Activated effector memory CD4-positive, alpha-beta T cell treated with Interleukin-2 at 50 U/mL for 16 hours (primary cell): Measurements from ENCODE around the gene NEGR1.

Source experiments
- DNase-seq: peaks from one replicate; pipeline ENCODE4 v3.0.0-alpha.2; 2020

The NEGR1 gene

DNA sequence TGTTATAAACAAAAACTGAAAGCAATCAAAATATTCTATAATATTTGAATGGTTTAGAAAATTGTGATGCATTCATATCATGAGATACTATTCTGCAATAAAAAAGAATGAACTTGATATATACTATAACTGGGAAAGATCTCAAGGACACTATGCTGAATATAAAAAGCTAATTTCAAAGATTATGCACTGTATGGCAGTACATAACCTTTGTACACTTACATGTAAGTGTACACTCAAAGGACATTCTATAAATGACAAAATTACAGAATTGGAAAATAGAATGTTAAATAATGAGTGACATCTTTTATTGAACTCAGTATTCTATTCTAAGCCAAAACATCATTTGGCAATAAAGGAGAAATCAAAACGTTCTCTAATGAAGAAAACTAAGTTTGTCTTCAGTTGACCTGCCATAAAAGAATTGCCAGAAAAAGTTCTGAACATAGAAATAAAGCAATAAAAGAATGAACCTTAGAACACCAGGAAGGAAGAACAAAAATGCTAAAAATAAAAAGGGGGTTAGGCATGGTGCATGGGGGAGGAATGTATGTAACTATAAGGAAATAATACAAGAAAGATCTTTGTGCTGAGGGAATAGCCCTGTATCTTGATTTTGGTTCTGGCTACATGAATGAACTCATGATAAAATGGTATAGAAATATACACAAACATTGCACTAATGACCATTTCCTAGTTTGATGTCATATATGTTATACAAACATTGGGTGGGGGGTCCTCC is 519.7 kb downstream of the NEGR1 start:
- no peak for DNase-seq

DNA sequence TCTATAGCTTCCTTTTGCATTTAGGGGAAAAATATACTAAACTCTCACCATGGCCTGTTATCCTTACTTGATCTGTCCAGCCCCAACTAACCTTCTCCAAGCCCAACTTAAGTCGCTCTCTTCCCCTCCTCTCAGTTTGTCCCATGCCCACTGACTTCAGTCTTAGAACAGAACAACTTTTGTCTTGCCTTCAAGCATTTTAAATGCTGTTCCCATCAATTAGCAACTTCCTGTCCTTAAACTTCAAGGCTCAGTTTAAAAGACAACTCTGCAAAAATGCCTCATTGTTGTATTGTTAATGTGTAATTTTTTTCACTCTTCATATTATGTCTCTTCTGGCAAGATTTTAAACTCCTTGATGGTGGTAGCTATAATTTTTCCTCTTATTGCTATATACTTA is 526.9 kb downstream of the NEGR1 start:
- DNase-seq, result no peak

DNA sequence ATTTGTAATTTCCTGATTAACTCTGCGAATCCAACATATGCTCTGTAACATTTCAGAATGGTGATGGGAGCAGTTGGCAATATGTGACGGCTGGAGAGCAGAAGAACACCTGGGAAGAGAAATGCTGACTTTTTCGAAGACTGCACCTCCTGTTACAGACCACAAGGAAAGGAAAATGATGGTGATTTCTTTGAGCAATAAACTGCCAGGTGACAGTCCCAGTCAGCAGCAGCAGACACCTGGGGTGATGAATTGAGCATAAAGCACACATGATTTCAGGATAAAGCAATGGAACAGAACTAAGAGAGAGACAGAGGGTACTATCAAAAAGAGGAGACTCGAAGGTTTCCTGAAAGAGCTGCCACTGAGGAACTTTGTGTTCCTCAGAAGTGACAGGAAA is 528.6 kb downstream of the NEGR1 start:
- DNase-seq, result no peak

DNA sequence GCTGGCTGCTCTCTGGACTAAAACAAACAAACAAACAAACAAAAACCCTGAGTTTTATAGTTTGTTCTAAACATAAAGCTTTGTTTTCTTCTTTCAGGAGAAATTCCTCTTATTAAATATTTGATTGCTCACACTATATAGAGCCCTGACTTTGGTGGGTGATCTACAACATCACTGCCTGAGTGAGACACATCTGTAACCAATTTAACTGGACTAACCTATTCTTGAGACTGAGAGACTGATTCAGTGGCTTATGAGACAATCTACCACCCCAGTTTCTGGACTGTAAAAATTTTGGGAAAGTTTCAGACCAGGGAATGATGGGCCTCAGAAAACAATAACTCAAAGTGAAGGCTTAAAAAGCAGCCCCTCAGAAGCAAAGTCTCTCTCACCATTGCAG is 537.0 kb downstream of the NEGR1 start:
- DNase-seq, result no peak

DNA sequence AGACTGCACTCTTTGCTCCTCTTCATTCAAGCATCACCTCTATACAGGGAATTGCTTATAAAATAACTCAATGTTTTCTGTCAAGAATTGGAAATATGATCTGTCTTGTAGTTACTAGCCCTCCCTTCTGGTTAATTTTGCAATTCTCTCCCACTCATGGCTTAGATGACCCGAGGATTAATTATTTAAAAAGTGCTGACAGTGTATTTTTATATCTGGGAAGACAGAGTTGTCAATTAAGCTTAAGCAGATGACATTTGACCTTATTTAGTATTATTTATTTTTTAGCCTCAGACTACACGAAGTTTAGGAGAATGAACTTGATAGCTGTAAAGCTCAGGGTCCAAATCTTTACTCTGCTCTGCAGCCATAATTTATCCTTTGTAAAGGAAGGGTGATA is 538.5 kb downstream of the NEGR1 start:
- DNase-seq, result no peak

DNA sequence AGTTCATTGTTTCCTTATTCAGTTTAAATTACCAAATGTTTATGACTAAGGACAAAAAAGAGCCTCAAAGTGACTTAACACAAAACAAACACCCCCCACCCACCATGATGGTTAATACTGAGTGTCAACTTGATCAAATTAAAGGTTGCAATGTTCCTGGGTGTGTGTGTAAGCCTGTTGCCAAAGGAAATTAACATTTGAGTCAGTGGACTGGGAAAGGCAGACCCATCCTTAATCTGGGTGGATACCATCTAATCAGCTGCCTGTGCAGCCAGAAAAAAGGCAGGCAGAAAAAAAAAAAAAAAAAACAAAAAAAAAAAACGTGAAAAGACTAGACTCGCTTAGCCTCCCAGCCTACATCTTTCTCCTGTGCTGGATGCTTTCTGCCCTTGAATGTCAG is 543.4 kb downstream of the NEGR1 start:
- no peak for DNase-seq

DNA sequence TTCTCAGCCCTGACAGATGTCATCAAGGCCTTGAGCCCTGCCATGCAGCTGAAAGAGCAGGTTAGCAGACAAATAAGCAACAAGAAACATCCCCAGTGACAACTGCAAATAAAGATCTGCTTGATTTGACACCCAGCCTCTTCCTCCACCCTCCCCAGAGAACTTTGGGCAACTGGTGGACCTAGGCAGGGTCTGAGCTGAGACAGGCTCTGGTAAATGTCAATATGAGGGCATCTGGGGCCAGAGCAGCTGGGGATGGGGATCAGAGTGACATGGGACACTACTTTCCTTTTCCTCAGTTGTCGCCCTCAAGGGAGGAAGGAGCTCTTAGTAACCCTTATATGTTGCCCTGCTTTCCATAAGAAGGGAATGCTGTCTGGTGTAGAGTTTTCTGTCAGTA is 544.1 kb downstream of the NEGR1 start:
- no peak for DNase-seq

DNA sequence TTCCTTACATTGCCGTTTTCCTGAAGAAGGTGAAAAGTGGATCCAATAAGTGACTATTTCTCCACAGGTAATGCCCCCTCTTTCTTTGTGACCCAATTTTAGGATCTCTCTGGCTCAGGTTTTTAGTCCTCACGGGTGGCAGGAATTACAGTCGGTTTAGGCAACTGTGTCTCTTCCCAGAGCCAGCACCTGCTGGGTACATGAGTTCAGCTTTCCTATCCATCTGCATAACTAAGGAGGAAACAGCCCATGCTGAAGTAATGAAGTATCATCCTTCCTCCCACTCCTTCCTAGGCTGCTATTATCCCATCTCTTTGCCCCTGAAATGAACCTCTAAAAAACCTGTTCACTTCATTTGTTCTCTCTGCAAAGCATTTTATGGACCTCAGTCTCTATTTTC is 544.6 kb downstream of the NEGR1 start:
- DNase-seq, result no peak

DNA sequence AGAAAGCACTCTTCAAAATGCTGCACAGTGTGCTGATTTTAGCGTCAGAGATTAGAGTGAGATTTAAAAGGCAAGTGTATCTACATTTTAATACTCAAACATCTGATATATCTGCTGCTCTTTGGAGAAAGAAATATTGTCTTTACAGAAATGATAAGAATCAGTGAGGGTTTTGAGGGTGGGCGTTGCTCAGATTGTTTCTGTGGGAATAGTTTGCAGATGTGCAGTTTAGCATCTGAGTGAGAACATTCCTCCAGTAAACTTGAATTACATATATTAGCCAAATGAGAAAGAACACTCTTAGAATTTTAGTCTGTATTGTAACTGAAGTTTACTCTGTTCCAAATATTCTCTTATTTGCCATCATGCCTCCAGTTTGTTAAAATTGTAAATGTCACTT is 549.2 kb downstream of the NEGR1 start:
- no peak for DNase-seq

DNA sequence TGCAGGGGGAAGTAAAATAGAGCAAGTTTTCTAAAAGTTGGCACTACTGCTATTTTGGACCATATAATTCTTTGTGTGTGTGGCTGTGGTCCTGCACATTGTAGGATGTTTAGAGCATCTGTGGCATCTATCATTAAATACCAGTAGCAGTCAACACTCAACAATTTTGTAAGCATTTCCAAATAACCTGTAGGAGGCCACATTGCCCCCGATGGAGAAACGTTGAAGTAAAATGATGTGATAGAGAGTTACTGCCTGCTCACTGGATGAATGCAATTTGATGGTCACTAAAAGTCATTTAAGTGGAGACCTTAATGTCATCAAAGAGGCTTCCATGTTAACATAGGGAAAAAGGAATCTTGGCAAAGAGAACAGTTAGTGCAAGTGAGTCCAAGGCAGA is 560.8 kb downstream of the NEGR1 start:
- DNase-seq, result no peak

DNA sequence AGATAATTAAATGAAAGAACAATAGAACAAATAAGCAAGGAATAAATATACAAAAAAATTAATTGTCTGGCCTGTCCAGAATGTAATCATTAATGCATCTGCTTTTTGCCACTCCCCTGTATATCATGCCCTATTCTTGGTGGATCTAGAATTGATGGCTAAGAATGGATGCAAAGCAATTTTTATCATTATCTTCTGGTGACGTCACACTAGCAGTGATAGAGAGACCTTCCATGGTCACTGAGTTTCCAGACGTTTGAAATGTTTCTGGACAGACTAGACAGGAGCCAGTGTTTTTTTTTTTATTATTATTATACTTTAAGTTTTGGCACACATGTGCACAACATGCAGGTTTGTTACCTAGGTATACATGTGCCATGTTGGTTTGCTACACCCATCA is 563.0 kb downstream of the NEGR1 start:
- DNase-seq, result no peak

DNA sequence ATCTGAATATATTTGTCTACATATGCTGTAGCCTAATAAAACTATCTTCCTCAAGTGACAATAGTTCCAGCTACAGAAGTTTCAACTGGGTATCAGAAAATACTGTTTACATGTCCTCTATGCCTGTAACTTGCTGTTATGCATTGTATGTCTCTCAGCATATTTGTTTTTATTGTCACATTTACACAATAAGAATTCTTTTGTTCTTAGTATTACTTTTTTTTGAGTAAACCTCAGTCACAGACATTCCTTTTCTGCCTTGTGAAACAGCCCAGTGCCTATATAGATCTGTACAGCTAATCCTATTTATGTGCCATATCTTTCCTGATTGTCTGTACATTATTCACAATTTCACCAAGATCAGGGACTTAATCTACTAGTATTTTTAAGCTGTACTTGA is 565.2 kb downstream of the NEGR1 start:
- DNase-seq, result no peak

DNA sequence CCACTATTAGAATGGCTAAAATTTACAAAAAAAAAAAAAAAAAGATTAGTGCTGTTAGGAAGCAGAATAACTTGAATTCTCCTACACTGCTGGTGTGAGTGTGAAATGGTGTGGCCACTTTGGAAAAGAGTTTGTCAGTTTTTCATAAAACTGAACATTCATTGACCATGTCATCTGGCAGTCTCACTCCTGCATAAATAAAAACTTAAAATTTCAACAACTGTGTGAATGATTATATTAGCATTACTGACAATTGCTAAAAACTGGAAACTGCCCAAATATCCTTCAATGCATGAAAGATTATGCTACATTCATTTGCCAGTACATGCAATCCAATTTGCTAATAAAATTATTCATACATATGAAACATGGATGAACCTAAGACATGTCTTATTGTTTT is 570.9 kb downstream of the NEGR1 start:
- no peak for DNase-seq

DNA sequence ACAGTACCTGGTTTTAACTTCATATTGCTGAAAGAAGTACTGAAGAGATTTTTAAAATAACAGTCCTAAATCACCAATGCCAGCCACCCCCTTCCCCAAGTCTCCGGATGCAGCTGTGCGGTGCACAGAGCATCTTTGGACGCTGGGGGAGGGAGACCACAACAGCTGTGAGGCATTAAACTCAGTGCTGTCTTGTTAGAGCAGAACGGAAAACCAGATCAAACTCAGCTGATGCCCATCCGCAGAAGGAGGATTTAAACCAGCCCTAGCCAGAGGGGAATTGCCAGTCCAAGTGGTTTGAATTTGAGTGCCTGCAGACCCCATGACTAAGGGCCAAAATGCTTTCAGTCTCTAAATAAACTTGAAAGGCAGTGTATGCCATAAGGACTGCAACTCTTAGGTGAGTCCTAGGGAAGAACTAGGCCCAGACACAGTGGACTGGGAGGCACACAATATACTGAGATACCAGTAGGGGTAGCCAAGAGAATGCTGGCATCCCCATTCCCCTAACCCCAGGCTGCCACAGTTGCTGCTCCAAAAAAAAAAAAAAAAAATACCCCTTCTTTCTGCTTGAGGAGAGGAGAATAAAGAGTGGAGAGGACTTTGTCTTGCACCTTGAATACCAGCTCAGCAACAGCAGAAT is 576.2 kb downstream of the NEGR1 start:
- no peak for DNase-seq

DNA sequence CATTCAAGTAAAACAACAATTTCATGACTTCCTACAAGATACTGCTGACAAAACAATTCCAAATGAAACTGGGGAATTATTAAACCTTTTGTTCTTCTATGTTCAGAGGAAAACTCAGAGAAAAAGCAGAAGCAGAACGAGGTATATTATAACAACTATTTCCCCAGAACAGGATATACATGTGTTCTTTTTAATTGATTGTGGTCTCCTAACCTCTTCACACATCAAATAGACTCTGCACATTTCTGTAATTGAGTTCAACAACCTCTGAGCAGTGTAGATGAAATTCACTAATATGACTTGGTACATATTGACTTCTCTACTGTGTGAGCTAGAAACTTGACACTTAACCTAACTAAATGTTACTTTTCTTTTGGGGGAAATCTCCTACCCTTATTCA is 584.2 kb downstream of the NEGR1 start:
- DNase-seq, result no peak

DNA sequence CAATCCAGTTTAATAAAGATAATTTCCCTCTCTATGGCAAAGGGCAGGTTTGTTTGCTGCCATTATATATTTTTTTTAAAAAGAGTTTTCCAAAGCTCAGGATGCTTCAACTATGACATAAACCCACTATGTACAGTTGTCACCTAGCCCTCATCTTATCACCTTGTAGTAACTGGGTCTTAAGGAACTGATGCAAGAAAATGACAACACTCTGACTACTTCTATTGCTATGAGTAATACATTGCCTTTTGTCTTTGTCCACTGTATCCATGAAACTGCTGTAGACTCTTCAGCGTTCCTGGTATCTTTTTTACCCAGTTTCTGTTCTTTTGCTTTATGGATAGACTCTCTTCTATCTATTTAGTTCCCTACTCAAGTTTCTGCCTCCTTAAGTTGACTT is 586.5 kb downstream of the NEGR1 start:
- no peak for DNase-seq

DNA sequence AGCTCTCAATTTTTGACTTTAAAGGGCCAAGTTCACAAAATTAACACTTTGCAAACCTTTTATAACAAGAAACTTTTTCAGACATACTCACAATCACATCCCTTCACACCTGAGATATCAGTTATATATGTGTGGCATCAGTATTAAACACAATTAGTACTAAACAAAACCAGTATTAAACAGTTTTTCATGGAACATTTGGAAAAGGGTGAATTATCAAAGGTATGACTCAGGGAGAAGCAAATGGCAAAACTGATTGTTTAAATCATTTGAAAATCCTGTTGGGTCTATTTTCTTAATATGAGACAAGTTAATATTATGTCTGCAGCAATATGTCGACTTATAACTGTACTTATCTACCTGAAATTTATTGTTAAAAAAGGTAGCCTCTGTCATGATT is 587.3 kb downstream of the NEGR1 start:
- DNase-seq, result no peak

DNA sequence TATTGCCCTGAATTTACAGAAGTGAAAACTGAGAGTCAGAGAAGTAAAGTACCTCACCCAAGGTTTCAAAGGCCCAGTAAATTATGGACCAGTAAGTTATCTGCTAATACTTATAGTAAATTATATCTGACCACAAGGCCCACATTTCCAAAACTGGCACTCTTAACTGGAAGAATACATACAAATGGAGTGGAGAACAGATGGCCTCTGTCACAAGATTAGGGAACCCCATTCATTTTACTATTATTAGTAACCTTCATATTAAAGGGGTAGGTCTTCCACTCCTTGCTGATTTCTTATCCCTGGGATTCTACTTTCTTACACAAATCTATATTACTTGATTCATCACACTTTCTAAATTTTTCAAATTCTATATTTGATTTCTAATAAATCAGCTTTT is 588.8 kb downstream of the NEGR1 start:
- no peak for DNase-seq

DNA sequence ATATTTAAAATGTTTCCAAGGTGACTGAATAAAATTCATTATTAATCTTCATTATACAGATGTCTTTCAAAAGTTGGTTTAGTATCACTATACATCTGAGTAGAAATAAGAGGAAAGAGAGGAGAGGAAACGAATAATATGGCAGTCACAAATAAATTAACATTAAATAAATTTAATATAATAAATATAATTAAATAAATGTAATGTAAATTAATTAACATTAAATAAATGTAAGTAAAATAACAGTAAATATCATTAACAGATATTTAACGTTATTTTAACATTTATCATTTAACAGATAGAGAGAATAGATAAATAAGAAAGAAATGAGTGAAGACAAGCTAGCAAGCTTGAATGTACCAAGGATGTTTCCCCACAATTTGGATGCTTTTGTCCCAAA is 592.7 kb downstream of the NEGR1 start:
- DNase-seq, result no peak

DNA sequence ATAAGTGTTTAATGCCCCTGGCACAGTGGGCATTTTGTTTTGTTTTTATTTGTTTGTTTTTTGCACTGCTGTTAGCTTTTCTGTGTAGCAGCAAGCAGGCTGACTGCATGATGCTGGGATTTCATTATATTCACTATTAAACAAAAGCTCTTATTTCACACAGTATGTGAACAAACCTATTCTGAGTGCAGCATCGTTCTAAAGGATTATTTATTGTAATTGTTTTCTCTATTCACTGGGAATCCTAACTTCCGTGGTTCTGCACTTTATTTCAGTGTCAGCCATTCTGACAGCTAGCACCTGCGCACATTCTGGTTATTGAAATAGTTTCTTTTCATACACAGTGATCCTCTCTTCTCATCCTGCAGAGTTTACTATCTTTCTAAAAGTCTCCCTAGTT is 595.0 kb downstream of the NEGR1 start:
- no peak for DNase-seq

DNA sequence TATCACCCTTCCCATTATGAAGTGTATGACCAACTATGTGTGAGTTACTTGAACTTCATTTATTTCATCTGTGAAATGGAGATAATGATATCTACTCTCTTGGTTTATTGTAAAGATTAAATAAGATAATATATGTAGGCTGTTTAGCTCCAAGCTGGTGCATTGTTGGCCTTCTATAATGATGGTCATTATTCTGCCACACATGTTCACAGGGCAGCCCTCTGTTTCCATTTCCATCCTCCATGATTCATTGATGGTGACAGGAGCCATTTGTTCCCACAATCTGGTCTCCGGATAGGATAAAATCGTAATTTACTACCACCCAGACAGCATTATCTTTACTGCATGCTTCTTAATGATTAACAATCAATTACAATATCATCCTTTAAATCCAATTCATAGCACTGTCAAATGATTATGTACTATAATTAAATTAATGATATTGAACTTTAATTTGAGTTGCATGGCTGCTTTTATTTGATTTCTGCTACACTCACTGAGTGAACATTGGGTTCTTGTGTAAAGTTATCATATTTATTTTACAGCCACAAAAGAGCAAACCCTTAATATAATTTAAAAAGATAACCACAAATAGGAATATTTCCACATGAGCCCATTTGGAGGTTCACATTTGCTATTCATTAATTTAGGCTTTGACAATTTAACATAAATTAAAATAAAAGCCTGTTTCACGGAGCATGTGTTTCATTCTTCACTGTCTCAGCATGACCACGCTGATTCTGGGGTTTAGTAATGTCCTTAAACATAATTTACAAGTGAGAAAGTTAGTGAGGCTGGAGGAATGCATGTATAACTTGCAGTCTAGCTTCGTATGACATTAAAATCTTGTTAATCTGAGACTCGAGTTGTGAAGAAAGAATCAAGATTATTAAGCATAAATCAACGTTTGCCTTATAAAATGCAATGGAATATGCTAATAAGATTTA is 605.1 kb downstream of the NEGR1 start:
- DNase-seq, result no peak

DNA sequence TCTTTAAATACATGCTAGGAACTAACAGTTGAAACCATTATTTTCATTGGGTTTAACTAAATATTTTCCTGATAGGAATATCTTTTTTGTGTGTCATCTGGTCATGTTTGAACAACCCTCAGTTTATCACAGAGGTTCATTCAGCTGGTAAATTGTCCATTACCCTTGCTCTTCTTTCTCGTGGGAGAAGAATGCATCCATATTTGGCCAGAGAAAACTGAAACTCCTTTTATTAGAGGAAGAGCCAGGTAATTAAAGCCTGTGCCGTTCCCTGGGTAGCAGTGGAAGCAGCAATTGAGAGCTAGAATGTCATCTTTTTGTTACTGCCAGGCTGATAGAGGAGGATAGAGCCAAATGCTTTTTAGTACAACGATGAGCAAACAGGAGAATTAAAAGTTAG is 614.3 kb downstream of the NEGR1 start:
- no peak for DNase-seq

DNA sequence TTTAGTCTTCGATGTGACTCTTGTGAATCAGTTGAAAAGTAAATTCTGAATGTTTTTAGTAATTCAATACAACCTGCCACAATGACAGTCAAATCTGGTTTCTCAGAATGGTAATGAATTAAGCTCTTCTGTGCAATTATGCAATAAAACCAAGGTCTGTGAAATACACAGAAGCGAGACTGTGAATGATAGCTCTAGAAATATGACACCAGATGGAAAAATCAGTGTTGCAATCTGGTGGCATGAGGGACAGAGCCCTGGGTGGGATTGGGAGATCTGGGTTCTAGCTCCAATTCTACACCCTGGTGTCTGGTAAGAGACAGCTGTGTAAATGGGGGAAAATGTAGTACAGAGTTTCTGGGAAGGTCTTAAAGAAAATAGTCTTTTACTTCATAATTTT is 615.1 kb downstream of the NEGR1 start:
- DNase-seq, result no peak

DNA sequence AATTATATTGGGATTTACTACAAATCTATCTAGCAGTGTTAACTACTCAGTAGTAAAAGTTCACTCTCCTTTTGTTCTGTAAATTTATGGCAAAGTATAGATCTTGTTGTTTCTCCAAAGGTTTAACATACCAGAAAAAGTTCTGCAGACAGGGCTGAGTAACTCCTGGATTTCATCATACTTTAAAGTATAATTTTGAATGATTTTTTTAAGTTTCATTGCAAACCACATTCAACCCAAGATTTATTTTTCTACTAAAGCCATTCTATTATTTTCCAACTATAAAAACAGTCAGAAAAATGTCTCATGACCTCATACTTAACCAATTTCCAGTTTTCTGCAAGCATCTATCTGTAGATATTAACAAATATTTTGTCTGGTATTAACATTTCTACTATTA is 615.7 kb downstream of the NEGR1 start:
- no peak for DNase-seq
